PFSK-1 (cell line): ENCODE measurements around the gene MSH5.

ENCODE experiments used
- FOXP2 ChIP-seq: optimal IDR thresholded peaks from 2 replicates; pipeline ENCODE3; 2011; ENCODE audit warnings: borderline replicate concordance, control low read depth, inconsistent platforms; ENCODE audit not compliant: insufficient read depth; ENCODE audit errors: extremely low read length, extremely low read depth
- POLR2AphosphoS5 ChIP-seq: IDR thresholded peaks from 2 replicates; pipeline ENCODE4 v1.6.1; 2012; ENCODE audit warnings: low read depth, mild to moderate bottlenecking, control low read depth, low read length, moderate library complexity
- SIN3A ChIP-seq: IDR thresholded peaks from 2 replicates; pipeline ENCODE4 v1.6.1; 2012; ENCODE audit warnings: mild to moderate bottlenecking, low read length, moderate library complexity, borderline replicate concordance; ENCODE audit not compliant: insufficient read depth
- TAF1 ChIP-seq: IDR thresholded peaks from 2 replicates; pipeline ENCODE4 v1.6.1; 2012; ENCODE audit warnings: low read length, control low read depth, borderline replicate concordance; ENCODE audit not compliant: insufficient read depth
- TF ChIP-seq, protein P1 (sequence below), 2 experiments: IDR thresholded peaks; 2 replicates each; pipeline versions ENCODE4 v1.6.1 to v1.8.0; 2011 to 2012; ENCODE audit warnings: low read depth in 2 of 2, low read length in 2 of 2, control low read depth in 1 of 2, inconsistent platforms in 1 of 2, mild to moderate bottlenecking in 1 of 2, moderate library complexity in 1 of 2; ENCODE audit not compliant: insufficient read depth in 1 of 2

- no peak for TF ChIP-seq POLR2AphosphoS5
- no peak for TF ChIP-seq TAF1
- no peak for TF ChIP-seq SIN3A
- TF ChIP-seq FOXP2, result no peak
- TF ChIP-seq, protein P1, sequence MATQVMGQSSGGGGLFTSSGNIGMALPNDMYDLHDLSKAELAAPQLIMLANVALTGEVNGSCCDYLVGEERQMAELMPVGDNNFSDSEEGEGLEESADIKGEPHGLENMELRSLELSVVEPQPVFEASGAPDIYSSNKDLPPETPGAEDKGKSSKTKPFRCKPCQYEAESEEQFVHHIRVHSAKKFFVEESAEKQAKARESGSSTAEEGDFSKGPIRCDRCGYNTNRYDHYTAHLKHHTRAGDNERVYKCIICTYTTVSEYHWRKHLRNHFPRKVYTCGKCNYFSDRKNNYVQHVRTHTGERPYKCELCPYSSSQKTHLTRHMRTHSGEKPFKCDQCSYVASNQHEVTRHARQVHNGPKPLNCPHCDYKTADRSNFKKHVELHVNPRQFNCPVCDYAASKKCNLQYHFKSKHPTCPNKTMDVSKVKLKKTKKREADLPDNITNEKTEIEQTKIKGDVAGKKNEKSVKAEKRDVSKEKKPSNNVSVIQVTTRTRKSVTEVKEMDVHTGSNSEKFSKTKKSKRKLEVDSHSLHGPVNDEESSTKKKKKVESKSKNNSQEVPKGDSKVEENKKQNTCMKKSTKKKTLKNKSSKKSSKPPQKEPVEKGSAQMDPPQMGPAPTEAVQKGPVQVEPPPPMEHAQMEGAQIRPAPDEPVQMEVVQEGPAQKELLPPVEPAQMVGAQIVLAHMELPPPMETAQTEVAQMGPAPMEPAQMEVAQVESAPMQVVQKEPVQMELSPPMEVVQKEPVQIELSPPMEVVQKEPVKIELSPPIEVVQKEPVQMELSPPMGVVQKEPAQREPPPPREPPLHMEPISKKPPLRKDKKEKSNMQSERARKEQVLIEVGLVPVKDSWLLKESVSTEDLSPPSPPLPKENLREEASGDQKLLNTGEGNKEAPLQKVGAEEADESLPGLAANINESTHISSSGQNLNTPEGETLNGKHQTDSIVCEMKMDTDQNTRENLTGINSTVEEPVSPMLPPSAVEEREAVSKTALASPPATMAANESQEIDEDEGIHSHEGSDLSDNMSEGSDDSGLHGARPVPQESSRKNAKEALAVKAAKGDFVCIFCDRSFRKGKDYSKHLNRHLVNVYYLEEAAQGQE (IDR thresholded peaks at IDR 0.05; ENCODE audit: insufficient read depth in 1 of 2, low read depth in 2 of 2, low read length in 2 of 2), result no peak
Observed at GRCh38 chr6:31733734-31734133, 6.1 kb upstream of the MSH5 start.
